CD4-positive, alpha-beta T cell treated with Interleukin-15 for 1 hour (primary cell): ENCODE measurements around the gene UCK2.

Experiments used
- DNase-seq: peaks from one replicate; pipeline ENCODE4 v3.0.0-alpha.2; 2020

The UCK2 gene

DNA sequence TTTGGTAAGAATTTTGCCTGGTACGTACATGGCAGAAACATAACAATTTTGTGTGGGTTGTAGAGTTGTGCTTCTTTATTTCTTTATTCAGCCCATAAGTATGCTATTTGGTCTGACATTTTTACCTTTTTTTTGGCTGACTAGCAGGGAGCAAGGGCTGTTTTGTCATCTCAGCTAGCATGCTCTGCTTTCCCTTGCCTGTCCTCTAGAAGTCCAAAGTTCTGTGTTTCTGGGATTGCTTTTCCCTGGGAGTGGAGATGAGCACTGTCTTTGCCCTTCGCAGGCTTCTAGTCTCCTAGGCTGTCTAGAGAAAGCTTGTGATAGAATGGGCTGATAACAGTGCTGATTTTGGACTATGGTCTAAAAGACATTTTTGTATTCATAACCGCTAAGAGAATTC lies 7.5 kb downstream of the UCK2 start:
- no peak for DNase-seq

DNA sequence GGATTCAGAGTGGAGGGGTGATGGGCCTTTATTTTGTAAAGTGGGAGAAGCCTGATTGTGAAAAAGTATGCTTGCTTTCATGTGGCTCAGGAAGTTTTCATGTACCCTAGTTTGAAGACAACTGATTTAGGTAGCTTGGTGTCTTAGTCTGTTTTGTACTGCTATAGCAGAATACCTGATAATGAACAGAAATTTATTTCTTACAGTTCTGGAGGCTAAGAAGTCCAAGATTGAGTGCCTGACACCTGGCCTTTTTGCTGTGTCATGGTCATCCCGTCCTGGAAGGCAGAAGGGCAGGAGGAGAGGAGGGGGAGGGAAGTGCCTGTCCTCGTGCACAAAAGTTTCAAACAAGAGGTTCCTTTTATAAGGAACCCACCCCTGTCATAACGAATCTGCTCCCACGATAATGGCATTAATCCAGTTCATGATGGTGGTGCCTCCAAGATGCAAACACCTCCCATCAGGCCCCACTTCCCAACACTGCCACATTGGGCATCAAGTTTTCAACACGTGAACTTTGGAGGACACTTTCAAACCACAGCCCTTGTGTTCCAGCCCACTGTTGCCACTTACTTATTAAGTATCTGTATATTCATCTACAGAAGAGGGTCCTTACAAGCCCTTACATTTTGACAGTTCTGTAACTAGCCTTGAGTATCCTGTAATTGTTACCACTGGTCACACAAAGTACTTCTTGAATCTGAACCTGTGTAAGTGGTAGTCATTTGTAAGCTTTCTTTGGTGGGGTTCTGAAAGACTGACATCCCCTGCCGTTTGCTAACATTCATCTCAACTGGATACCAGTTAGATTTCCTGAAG lies 9.5 kb downstream of the UCK2 start:
- DNase-seq, result no peak

DNA sequence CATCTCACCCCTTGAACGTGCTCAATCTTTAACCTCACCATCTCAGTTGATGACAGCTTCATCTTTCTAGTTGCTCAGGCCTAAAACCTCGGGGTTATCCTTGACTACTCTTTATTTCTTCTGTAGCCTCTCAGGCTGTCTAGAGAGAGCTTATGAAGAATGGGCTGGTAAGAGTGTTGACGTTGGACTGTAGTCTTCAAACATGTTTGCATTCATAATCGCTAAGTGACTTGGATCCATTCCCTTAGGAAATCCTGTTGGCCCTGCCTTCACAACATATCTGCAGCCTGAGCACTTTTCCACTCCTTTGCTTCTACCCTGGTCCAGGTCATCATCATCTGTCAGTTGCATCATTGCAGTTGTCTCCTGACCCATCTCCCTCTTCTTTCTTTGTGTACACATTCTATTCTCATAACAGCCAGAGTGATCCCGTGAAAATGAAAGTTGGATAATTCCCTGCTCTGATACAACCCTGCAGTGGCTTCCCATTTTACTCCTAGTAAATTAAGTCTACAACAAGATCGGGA lies 10.5 kb downstream of the UCK2 start:
- no peak for DNase-seq

- no peak for DNase-seq
Measured at GRCh38 chr1:165840423-165840822, 13.0 kb downstream of the UCK2 start.

GRCh38 chr1:165841582-165842017 lies 14.2 kb downstream of the UCK2 start:
- DNase-seq, result no peak

- DNase-seq, result no peak
Measured at GRCh38 chr1:165842023-165842670, 14.7 kb downstream of the UCK2 start.

GRCh38 chr1:165842671-165843129 lies 15.3 kb downstream of the UCK2 start:
- DNase-seq, result no peak

DNA sequence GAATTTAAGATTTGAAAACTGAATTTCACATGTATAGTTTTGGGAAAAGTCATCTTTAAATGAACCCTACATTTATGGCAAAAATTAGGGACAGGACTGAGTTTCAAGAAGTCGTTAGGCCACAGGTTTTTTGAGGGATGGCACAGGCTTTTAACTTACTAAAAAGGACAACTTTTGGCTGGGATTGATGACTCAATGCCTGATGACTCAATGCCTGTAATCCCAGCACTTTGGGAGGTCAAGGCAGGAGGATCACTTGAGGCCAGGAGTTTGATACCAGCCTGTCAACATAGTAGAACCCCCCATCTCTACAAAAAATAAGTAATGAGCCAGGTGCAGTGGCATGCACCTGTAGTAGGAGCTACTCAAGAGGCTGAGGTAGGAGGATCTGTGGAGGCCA lies 15.9 kb downstream of the UCK2 start:
- no peak for DNase-seq

- no peak for DNase-seq
Measured at GRCh38 chr1:165844114-165844798, 16.8 kb downstream of the UCK2 start.

GRCh38 chr1:165844933-165845332 lies 17.5 kb downstream of the UCK2 start:
- DNase-seq, result no peak

GRCh38 chr1:165845569-165845968 lies 18.2 kb downstream of the UCK2 start:
- no peak for DNase-seq

- no peak for DNase-seq
Measured at GRCh38 chr1:165845992-165846748, 18.8 kb downstream of the UCK2 start.

- DNase-seq, result no peak
Measured at GRCh38 chr1:165847486-165847885, 20.1 kb downstream of the UCK2 start.

DNA sequence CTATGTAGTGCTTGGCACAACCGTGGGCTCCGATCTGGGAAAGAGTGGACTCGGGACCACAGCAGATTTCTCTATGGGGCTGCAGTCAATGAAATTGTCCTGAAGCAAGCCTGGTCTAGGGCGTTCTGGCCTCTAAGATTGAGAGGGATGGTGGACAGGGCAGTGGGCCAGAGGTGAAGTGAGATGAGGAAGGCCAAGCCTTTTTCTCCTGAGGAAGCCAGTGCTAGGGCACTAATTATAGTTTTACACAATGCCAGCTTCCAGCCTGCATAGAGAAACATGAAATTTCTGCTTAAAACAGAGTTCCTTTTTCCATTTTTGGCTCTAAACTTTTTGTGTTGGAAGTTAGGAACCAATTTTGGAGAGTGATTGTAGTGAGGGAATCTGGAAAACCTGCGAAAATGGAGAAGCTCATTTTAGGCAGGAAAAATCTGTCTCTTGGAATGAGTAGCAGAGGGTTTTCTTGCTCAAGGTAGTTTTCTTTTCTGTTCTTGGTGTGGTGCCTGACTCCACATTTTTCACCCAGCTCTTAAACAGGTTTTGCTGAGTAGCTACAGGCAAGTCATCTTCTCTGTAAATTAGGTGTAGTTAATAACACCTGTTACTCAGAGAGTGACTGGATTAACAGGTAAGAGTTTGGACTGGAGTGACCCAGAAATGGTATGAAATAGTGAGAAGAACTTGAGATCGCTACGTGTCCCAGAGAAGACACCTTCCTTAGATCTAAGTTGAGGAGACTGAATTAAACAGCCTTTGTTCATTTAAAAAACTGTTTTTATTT lies 22.1 kb downstream of the UCK2 start:
- no peak for DNase-seq

DNA sequence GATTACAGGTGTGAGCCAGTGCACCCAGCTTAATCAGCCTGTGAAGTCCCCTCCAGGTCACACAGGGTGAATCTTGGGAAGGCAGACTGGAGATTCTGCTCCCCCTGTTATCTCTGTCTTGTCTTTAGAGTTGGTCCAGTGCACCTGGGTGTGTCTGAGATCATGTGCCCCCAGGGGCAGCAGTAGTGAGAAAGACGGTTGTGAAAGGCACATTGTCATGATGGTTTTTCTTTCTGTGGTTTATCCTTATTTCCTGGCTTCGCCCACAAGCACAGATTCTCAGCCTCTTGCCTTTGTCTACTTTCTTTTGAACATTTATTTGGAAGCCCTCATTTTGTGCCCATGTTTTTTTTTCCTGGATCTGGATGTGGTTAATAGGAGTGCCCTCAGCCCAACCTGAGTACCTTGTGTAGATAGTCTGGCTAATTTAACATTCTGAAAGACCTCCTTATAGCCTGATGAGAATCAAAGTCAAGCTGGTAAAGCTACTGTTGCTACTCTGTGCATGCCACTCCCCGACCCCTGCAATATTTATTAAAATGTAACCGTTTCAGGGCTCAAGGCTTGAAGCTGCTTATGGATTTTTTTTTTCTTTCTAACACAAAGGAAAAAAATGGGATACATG lies 23.7 kb downstream of the UCK2 start:
- DNase-seq, result no peak

DNA sequence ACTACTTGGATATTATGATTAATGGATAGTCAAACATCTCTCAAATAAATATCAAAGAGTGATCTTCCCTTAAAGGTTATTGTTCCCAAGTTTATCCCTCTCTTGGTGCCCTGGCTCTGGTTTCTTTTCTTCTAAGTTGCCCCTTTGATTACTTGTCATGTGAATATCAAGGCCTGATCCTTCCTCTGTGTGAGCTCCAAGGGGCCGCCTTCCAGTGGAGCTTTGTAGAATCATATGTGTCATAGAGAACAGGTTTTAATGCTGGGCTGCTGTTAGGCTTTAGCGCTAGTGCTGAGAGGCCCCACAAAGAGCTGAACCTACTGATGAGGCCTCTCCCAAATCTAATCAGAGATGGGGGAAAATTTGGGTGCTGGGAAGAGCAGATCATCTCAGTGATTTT lies 25.5 kb downstream of the UCK2 start:
- no peak for DNase-seq

DNA sequence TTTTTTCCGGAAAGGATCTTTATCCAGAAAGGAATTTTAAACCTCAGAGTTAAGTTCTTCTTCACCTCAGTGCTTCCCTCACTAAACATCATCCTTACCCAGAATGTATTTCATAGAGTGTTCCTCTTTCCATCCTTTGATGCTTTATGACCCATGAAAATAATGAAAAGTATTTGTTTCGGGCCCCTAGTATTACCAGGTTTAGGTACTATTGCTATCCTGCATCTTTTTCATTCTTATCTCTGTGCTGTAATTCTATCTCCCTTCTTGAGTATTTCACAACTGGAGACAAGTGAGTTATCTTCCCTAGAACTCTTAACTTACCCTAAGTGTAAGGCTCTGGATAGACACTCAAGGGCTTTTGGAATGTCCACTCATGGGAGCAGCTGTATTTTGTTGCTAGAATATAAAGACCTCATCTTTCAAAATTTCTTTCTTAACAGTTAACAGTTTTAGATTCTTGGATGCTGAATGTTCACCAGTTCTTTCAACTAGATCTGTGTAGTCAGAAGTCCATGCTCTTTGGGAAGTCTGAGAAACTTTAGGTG lies 26.2 kb downstream of the UCK2 start:
- no peak for DNase-seq

- peak; percentile 35 for DNase-seq
Measured at GRCh38 chr1:165854101-165854845, 26.9 kb downstream of the UCK2 start.

DNA sequence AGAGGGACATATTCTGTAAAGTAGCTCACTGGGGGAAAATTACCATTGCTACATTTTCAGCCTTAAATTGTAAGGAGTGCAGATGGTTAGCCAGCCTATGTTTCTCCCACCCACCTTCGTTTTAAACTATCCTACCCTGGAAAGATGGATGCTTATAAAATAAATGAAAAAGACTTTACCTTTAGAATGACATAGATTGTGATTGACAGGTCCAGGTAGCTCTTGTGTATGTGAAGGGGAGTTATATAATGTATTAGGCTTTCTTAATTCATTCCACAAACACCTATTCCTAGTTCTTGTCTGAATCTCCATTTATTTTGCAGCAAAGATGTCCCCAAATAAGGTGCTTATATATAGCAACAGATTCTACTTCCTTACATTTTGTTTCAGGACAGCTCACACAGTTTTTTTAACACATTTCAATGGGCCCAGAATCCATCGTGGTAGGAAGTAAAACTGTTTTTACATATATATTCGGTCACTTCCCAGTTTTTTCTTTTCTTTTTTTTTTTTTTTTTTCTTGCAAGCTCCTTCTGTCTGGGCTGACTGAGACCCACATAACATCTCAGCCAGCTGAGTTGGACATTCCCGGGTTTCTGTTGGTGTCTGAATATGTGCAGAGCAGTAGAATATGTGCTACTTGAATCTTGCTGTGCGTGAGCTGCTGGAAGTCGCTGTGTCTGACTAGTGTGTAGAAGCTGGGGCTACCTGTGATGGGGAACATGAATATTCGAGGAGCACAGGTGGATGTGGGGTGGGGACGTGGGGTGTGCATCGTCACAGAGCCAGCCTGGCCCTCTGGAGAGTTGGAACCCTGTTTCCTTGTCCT lies 27.8 kb downstream of the UCK2 start:
- no peak for DNase-seq
